Fibroblast of gingiva (primary cell): ENCODE measurements around the gene PLD6.

ENCODE experiments used
- DNase-seq: peaks from one replicate; pipeline ENCODE4 v3.0.0-alpha.2; 2011; ENCODE audit warnings: low read depth

The PLD6 gene

DNA sequence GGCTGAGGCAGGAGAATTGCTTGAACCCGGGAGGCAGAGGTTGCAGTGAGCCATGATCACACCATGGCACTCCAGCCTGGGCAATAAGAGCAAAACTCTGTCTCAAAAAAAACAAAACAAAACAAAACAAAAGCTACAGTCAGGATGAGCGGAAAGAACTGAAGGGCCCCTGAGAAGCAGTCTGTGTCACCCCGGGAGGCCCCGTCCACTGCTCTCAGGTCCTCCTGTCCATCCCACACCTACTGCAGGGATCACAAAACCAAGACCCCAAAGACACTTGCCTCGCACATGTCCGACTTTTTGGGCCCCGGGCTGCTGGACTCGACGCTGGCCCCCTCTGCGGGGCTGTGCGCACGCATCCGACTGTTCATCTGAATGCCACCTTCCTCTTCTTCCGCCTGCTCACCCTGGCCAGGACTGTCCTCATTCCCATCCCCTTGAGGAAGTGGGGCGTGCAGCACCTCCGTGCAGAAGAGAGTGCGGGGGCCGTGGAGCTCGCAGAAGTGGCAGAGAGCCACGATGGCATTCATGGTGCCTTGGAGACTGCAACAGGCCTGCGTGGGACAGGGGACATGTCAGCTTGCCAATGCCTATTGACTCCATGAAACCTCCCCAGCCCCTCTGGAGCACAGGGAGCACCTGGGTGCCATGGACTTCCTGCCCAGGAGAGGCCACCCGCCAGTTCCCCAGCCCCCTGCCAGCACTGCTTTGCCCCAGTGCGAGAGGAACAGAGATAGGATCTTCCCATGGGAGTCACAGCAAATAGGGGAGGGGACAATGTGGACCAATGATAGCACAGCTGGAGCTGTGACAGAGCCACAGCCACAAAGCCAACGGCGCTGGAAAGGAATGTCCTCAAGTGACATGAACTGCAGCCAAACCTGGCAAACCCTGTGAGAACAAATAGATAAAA is 21.7 kb upstream of the PLD6 start:
- no peak for DNase-seq

DNA sequence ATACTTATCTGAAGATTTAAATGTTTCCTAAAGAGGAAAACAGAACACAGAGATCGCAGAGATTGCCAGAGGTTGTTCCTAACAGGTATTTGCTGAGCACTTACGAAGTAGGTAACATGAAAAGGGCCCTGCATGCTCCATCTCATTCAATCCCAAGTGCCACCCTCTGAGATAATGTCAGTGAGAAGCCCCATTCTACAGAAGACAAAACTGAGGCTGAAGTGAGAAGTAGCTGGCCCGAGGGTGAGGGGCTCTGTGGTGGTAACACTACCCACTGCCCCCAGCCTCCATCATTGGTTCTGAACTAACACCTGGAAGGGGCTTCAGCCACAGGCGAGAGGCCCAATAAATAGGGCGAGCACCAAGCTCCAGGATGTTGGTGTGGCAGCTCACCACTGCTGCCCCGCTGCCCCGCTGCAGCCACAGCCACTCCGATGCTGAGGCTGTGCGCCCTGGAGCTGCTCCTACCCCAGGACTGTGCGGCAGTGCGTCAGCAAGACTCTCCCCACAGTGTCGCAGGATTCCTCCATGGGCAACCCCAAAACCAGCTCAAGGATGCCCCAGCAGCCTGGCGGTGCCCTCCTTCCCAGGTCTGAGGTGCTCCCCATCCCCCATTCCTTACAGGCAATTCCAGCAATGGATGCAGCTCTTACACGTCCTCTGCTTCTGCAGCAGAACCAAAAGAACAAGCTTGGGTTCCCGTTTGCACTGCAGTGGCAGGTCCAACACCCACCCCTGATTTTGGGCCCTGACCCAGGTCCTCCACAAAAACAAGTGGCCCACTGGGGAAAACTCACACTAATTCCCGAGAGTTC is 20.5 kb upstream of the PLD6 start:
- no peak for DNase-seq

DNA sequence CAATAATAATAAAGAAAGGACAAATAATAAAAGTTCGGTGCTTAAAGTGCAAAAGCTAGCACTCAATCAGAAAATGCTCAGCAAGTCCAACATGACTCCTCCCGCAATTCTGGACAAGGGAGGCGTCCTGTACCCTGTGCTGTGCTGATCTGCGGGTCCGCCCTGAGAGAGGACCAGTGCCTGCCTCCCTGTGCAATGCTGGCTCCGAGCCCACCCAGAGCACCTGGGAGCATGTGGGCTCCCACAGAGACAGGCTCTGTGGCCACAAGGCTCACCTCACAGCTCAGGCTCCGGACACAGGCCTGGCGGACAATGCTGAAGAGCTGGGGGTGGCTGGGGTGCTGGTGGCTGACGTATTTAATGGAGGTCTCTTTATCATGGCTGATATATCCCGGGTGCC is 19.8 kb upstream of the PLD6 start:
- no peak for DNase-seq

DNA sequence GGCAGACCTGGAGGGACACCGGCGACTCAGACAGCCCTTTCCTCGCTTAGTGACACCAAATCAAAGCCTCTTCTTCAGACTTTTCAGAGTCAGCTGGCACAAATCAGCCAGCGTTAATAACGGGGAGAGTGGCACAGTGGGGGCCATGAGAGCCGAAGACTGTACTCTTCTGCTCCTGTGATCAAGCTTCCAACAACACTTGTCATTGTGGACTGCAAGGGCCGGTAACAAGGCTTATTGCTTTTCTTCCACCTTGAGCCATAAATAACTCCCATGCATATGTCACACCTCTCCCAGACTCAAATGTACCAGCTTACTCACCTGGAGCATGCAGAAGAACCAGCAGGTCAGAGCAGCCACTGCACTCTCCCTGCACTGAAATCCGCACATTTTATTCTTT is 18.0 kb upstream of the PLD6 start:
- no peak for DNase-seq

DNA sequence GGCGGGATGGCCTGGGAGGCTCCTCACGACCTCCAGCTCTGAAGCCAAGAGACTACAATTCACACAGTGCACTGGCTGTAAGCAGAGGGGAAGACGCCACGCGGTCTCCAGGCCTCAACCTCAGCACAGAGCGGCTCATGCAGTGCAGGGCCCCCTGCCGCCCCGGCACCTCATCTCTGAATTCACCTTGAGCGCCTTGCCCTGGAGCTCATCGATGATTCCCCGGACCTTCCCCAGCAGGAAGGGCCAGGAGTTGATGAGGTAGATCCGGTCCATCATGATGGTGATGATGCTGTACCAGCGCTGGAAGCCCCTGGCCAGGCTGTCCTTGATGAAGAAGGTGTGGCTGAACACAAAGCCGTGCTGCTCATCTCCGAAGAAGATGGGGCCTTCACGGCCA is 17.6 kb upstream of the PLD6 start:
- DNase-seq = no peak

DNA sequence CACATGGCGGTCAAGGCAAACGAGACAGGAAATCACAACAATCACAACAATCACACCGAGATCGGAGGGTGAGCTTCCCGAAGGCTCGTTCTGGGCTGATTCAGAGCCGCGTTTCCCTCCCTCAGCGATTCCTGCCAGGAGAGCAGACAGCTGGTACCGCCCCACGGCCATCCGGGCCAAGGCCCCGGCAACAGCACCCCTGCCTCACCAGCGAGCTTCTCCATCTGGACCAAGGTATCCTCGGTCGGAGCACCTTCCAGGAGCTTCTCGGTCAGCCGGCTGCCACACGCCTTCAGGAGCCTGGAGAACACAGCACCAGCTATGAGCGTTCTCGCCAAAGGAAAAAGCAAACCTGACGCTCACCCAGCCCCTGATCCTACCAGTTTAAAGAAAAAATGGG is 15.2 kb upstream of the PLD6 start:
- no peak for DNase-seq

DNA sequence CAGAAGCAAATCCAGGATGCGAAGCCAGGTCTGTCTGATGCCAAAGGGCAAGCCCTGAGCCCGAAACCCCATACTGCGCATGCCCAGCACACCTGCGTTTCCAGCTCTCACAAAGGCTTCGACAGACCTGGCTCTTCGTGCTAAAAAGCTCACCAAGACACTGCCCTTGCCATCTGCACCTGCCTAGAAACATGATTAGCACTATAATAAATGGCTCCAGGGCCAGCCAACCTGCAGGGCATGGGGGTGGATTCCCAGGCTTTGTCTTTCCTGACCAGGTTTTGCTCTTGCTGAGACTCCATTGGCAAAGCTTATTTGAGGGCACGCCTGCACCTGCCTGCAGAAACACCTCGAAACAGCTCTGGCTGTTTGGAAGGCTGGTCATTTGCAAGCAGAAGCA is 14.4 kb upstream of the PLD6 start:
- no peak for DNase-seq

DNA sequence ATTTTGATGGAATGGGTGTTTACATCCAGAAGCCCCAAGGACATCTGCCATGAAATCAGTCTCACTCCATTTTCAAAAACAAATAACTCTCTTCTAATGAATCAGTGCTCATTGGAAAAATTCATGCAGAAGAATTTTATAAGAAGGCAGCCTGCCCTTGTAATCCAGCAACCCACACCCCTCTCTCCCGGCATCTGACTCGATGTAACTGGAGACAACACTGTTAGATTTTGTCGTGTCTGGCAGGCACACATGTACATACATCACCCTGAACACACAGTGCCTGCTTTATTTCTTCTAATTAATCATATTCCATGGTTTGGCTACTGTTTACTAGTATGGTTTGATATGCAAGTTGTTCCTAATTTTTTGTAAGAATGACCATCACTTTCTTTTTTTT is 11.9 kb upstream of the PLD6 start:
- DNase-seq = no peak

DNA sequence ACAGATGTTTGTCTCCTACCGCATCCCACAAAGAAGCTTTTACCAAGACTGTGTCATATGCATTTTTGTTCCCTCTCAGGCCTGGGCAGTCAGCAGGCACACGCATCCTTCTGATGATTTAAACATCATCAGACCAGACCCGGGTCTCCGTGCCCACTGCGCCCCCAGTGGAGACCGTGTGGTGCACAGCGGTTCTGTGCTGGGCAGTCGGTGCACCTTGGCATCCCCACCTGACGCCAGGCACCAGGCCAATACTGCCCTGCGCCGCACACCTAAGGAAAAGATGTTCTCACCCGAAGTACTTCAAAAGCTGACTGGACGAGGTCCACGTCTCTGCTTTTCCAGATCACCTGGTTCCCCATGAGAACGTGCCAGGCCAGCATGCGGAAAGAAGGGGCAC is 10.6 kb upstream of the PLD6 start:
- no peak for DNase-seq

DNA sequence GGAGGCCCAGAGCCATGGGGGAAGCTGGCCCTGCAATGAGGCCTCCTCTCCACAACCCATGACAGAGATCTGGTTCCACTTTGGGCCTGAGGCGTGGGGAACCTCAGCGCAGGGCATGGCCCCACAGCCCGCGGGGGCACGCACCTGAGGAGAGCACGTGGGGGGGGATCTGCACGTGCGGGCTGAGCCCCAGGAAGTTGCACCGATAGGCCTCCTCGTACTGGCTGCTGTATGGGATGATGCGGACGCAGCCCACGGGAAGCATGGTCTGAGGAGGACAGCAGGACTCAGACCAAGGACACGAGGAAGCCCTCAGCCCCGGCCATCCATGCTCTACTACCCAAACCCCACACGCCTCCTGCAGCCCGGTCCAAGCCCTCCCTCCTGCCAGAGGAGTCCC is 10.1 kb upstream of the PLD6 start:
- DNase-seq = no peak

DNA sequence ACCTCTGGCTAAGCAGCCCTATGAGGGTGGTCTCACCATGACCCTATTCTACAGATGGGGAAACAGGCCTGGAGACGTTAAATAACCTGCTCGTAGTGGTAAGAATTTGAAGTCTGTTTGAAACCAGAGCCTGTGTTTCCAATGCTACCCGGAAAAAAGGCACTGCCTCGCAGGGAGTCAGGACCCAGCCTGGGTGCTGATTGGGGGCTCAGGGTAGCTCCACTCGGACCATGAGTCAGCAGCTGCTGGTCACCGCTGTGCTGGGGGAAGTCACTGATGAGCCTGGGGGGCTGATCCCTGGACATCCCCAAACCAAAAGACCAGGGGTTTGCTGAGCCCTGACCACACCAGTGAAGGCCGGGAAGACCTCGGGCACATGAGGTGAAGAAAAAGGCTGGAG is 9.4 kb upstream of the PLD6 start:
- DNase-seq = no peak

DNA sequence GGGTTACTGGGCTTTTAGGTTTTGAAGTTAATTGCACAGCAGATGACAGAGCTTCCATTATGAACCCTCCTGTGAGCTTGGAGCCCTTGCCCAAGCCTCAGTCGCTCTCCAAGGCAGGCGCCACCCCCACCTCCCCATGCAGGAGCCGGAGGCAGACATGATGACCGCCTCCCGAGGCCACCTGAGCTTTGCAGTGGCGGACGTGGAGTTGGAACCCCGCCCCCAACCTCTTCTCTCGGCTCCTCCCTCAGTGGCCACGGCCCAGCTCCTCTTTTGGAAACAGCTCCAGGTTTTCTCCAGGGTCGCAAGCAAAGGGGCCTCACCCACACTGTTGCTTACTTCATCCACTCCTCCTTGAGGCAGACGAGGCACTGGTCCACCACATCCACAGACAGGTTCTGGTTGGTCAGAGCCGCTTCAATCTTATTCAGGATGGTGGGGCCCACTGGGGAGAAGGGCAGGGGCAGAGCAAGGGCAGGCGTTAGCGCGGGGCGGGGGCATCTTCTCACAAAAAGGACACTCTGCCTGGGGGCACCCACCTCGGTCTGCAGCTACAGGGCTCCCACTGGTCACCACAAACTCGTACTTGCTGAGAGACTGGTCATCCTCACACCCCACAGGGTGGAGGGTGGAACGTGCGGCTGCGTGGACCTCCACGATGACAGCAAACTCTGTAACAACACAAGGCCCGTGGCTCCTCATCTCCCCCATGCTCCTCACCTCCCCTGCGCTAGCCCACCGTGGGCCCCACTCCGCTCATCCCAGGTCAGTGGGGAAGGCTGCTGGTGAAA is 8.7 kb upstream of the PLD6 start:
- no peak for DNase-seq

DNA sequence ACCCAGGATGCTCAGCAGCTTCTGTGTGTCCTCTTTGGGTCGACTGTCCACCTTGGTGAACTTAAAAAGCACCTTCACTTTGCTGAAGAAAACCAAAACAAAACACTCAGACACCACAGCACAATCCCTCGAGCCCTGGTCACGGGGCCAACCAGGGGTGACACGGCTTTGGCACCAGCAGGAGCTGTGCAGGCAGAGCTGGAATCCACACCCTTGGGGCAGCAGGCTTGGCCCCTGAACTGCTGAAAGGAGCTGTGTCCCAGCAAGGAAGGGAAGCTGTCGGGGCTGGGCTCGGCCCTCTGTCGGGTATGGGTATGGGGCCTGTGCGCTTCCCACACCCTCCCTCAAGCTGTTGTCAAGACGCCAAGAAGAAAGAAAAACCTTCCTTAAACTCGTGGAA is 7.6 kb upstream of the PLD6 start:
- DNase-seq = no peak

DNA sequence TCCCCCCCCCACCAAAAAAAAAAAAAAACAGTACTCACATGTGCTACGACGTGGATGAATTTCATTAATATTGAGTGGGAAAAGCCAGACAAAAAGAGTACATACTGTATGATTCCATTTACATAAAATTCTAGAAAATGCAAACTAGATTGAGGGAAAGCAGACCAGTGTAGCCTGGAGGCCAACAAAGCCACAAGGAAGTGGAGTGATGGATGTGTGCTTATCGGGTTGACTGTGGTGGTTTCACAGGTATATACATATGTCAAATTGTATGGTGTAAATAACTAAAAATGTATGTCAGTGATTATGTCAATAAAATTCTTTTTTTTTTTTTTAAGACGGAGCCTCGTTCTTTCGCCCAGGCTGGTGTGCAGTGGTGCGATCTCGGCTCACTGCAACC is 1.9 kb upstream of the PLD6 start:
- no peak for DNase-seq

DNA sequence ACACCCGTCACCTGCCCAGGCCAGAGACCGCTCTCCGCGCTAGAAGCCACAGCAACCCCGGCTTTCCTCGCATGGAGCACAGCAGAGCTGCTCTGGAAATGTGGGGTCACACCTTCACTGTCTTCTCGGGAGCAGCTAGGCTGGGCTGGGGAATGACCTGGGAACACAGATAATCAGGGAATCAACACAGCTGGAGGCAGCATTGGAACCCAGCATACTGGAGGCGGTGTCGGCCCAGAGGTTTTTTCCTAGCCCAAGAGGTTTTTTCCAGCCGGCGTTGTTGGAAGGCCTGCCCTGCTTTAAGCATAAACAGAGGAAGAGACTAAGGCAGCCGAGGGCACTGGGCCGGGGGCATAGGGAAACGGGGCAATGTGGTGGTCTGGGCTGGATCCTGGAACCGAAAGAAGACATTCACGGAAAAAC is 791 bp upstream of the PLD6 start:
- DNase-seq = no peak

DNA sequence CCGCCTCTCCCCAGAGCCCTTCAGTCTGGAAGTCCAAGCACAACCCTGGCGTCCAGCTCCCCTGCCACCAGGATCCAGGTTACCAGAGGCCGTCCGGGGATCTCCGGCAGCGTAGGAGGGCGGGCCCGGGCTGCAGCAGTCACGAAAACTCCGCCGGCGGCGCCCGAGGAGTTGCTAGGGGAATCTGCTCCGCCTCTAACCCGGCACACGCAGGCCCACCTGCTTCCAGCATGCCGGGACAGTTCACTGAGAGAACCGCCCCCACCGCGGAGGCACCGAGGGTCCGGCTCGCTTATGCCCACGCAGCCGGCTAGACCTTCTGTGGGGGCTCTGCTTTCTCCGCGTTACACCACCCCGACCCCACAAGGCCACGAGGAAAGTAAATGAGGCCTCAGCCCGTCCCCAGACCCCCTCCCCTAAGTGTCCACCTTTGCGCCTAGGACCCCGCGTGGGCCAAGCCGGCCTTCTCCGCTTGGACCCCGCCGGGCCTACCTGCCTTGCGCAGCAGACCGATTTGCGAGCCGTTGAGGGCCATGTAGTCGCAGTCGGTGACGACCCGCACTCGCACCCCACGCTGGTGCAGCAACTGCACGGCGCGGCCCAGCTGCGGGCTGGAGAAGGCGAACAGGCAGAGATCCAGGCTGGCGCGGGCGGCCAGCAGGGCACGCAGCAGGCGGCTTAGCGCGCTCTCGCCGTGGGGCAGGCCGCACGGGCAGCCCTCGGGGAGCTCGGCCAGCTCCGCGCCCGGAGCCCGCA is 587 bp downstream of the PLD6 start:
- DNase-seq = peak; percentile 33

DNA sequence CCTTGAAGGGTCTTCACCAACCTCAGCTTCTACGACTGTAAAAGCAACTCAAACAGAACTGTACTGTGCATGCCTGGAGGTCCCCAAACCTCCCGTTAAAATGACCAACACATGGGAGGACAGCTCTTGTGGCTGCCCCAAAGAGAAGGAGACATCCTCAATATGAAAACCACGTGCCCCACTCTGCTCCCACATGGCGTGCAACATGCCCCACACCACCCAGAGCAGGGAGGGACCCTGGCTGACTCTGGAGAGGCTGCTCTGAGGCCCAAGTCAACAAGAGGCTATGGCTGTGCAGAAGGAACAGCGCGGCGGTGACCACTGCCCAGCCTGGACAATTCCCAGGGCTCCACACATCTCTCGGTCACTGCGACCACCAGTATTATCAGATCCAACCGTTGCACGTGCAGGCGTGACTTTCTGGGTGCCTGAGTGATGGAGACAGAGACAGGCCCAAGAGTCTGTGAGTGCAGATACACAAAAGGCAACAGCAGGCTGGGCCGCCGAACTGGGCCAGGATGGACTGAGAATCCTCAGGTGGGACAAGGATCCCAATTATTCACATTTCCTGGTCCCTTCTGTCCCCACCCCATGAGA is 1.4 kb downstream of the PLD6 start:
- DNase-seq = no peak

DNA sequence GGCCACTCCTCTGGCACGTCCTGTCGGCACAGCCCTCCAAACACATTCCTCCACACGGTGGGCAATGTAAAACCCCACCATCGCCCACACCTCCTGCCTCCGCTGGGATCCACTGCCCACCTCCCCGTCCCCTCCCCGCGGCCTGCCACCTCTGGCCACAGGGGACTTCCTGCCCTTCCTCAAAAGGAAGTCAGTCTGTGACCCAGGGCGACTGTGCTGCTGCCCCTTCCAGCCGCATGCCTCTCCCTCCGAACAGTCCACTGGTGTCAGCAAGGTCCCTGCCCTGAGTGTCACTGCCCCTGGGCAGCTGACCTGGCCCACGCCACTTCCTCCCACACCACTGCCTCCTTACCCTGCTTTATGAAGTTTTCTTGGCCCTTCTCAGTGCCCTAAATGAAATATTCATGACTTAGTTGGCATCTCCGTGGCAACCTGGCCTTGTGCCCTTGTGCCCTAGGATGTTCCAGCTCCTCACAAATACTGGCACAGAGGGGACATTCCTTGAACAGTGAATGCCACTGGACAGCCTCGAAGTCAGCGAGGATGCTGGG is 2.0 kb downstream of the PLD6 start:
- DNase-seq = peak; percentile 56

DNA sequence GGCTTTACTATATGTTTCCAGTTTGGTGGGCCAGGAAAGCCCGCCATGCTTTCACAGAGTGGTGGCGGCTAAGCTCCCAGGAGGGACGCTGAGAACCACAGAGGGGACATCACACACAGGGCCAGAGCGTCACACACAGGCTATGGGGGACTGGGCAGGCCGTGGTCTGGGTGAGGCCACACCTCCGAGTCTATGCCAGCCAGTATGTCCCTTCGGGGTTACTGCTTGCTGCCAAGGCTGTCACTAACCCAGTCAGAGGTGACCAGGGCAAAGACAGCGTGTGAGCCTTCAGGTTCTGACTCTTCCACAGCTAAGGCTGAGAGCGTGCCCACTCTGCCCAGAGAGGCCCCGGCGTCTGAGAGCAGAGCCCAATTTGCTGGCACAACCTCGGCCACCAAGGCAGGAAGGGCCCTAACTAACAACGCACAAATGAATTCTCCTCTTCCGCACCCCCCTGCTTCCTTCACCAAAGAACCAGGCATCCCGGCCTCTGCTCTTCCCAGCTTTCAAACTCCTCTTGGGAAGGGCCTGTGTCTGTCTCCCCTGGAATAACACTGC is 2.9 kb downstream of the PLD6 start:
- no peak for DNase-seq

DNA sequence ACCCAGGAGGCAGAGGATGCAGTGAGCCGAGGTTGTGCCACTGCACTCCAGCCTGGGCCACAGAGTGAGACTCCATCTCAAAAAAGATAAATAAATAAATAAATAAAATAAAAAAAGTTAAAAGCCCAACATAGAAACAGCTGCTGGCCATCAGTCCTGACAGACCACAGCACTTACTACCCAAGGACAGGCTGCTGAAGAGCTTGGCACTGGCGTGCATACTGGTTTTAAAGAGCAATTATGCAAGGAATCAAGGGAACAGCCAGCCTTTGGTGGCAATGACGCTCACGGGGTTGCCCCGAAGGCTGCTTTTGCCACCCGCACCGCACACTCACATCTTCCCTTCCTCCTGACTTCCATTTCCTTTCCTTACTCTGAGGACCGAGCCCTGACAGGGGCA is 4.2 kb downstream of the PLD6 start:
- DNase-seq = peak; percentile 26

DNA sequence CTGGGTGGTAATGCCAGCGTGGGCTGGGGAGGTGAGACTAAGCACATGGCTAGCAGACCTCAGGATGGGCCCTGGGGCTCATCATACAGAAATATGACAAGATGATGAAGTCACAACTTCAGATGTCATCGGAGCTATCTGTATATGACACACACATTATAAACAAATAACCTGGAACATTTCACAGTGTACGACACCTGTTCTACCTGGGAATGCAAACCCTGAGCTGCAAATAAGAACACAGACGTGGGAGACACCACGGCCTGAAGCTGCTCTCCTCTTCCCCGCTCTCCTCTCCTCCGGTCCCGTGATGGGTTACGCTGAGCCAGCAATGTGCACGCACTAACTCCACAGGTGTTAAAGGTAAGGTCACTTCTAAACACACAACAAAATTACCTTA is 4.9 kb downstream of the PLD6 start:
- no peak for DNase-seq
